ENCODE results near the gene PRKRA.
A peak's percentile ranks its signal among the peaks of the same experiment; 100 is the strongest.

Gene PRKRA

GRCh38 chr2:178450774-178451525 lies at the start of gene PRKRA, which contains the start of gene PJVK:
PRKRA (minus strand) TSS chr2:178451175; CDS start chr2:178451030, 145 bp downstream.
PJVK (plus strand) TSS chr2:178451378; CDS start chr2:178453410, 2,032 bp downstream.
- H3K36me3 ChIP-seq (ENCODE audit: control insufficient read depth, insufficient read depth, low read length): peaks cover 3% of the 10 kb centered on the region
- H3K27ac ChIP-seq (ENCODE audit: low read length): no peak within 1 kb of the TSS
- H3K4me3 ChIP-seq (ENCODE audit: low read length): peak within 1 kb of the TSS; percentile 56
- no CpG with 5 or more reads among the region's 76 CpGs for WGBS (ENCODE audit: insufficient coverage, insufficient read length)
- no peaks in the 10 kb centered on the region for H3K9me3 ChIP-seq (ENCODE audit: control insufficient read depth, insufficient read depth, low read length)
- peak; percentile 75 for DNase-seq (ENCODE audit: low read depth, low spot score)
- no peaks in the 10 kb centered on the region for H3K4me1 ChIP-seq (ENCODE audit: control insufficient read depth, insufficient read depth, low read length)
- no peaks in the 10 kb centered on the region for H3K27me3 ChIP-seq (ENCODE audit: control insufficient read depth, insufficient read depth, low read length)

- no CpG with 5 or more reads among the region's 3 CpGs for WGBS (ENCODE audit: insufficient coverage, insufficient read length)
- Histone ChIP-seq H3K27me3 (ENCODE audit: control insufficient read depth, insufficient read depth, low read length) (no peaks in the 10 kb centered on the region), H3K4me3 (ENCODE audit: low read length) (no peak overlapping the region), H3K36me3 (ENCODE audit: control insufficient read depth, insufficient read depth, low read length) (no peaks in the 10 kb centered on the region; the same call in 1 of the 2 replicates), H3K9me3 (ENCODE audit: control insufficient read depth, insufficient read depth, low read length) (no peaks in the 10 kb centered on the region), H3K27ac (ENCODE audit: low read length) (no peak overlapping the region), H3K4me1 (ENCODE audit: control insufficient read depth, insufficient read depth, low read length) (no peaks in the 10 kb centered on the region)
- DNase-seq (ENCODE audit: low read depth, low spot score): no peak
Measured at GRCh38 chr2:178499640-178500039, 48.7 kb upstream of the PRKRA start.

- Histone ChIP-seq H3K9me3 (ENCODE audit: control insufficient read depth, insufficient read depth, low read length) (no peaks in the 10 kb centered on the region), H3K4me1 (ENCODE audit: control insufficient read depth, insufficient read depth, low read length) (no peaks in the 10 kb centered on the region), H3K27ac (ENCODE audit: low read length) (no peak overlapping the region), H3K4me3 (ENCODE audit: low read length) (no peak overlapping the region), H3K27me3 (ENCODE audit: control insufficient read depth, insufficient read depth, low read length) (no peaks in the 10 kb centered on the region), H3K36me3 (ENCODE audit: control insufficient read depth, insufficient read depth, low read length) (peaks cover 3% of the 10 kb centered on the region; the same call in 1 of the 2 replicates)
- no peak for DNase-seq (ENCODE audit: low read depth, low spot score)
Measured at GRCh38 chr2:178498137-178498536, 47.2 kb upstream of the PRKRA start.

GRCh38 chr2:178496049-178496448 lies 45.1 kb upstream of the PRKRA start:
- Histone ChIP-seq H3K27ac (ENCODE audit: low read length) (no peak overlapping the region), H3K9me3 (ENCODE audit: control insufficient read depth, insufficient read depth, low read length) (no peaks in the 10 kb centered on the region), H3K4me3 (ENCODE audit: low read length) (no peak overlapping the region), H3K4me1 (ENCODE audit: control insufficient read depth, insufficient read depth, low read length) (no peaks in the 10 kb centered on the region), H3K36me3 (ENCODE audit: control insufficient read depth, insufficient read depth, low read length) (peaks cover 3% of the 10 kb centered on the region; the same call in 1 of the 2 replicates), H3K27me3 (ENCODE audit: control insufficient read depth, insufficient read depth, low read length) (no peaks in the 10 kb centered on the region)
- no CpG with 5 or more reads among the region's 4 CpGs for WGBS (ENCODE audit: insufficient coverage, insufficient read length)
- DNase-seq (ENCODE audit: low read depth, low spot score): no peak

GRCh38 chr2:178491612-178492011 lies 40.6 kb upstream of the PRKRA start:
- no peaks in the 10 kb centered on the region for H3K9me3 ChIP-seq (ENCODE audit: control insufficient read depth, insufficient read depth, low read length)
- DNase-seq (ENCODE audit: low read depth, low spot score): no peak

GRCh38 chr2:178485356-178485755 lies 34.4 kb upstream of the PRKRA start:
- Histone ChIP-seq H3K27me3 (ENCODE audit: control insufficient read depth, insufficient read depth, low read length) (no peaks in the 10 kb centered on the region), H3K9me3 (ENCODE audit: control insufficient read depth, insufficient read depth, low read length) (no peaks in the 10 kb centered on the region), H3K36me3 (ENCODE audit: control insufficient read depth, insufficient read depth, low read length) (no peaks in the 10 kb centered on the region), H3K4me3 (ENCODE audit: low read length) (no peak overlapping the region), H3K27ac (ENCODE audit: low read length) (no peak overlapping the region), H3K4me1 (ENCODE audit: control insufficient read depth, insufficient read depth, low read length) (no peaks in the 10 kb centered on the region)
- no peak for DNase-seq (ENCODE audit: low read depth, low spot score)
- WGBS (ENCODE audit: insufficient coverage, insufficient read length): no CpG with 5 or more reads among the region's 3 CpGs

More at GRCh38 chr2:178491612-178492011, 40.6 kb upstream of the PRKRA start:
- H3K4me3 ChIP-seq (ENCODE audit: low read length): no peak overlapping the region
- H3K27me3 ChIP-seq (ENCODE audit: control insufficient read depth, insufficient read depth, low read length): no peaks in the 10 kb centered on the region
- H3K27ac ChIP-seq (ENCODE audit: low read length): no peak overlapping the region
- WGBS (ENCODE audit: insufficient coverage, insufficient read length): no CpG with 5 or more reads among the region's 6 CpGs
- H3K4me1 ChIP-seq (ENCODE audit: control insufficient read depth, insufficient read depth, low read length): no peaks in the 10 kb centered on the region
- 0 out of 2 replicates have a peak, but pooled peaks cover 3% of the 10 kb centered on the region for H3K36me3 ChIP-seq (ENCODE audit: control insufficient read depth, insufficient read depth, low read length)

- DNase-seq (ENCODE audit: low read depth, low spot score): no peak
- H3K9me3 ChIP-seq (ENCODE audit: control insufficient read depth, insufficient read depth, low read length): no peaks in the 10 kb centered on the region
- H3K4me1 ChIP-seq (ENCODE audit: control insufficient read depth, insufficient read depth, low read length): 0 out of 2 replicates have a peak, but pooled peaks cover under 1% of the 10 kb centered on the region
- no CpG with 5 or more reads among the region's 6 CpGs for WGBS (ENCODE audit: insufficient coverage, insufficient read length)
- no peaks in the 10 kb centered on the region for H3K27me3 ChIP-seq (ENCODE audit: control insufficient read depth, insufficient read depth, low read length)
- H3K27ac ChIP-seq (ENCODE audit: low read length): no peak overlapping the region
- H3K36me3 ChIP-seq (ENCODE audit: control insufficient read depth, insufficient read depth, low read length): no peaks in the 10 kb centered on the region
- H3K4me3 ChIP-seq (ENCODE audit: low read length): no peak overlapping the region
Measured at GRCh38 chr2:178484245-178485041, 33.5 kb upstream of the PRKRA start.

- H3K4me3 ChIP-seq (ENCODE audit: low read length): no peak overlapping the region
- H3K36me3 ChIP-seq (ENCODE audit: control insufficient read depth, insufficient read depth, low read length): no peaks in the 10 kb centered on the region
- H3K9me3 ChIP-seq (ENCODE audit: control insufficient read depth, insufficient read depth, low read length): no peaks in the 10 kb centered on the region
- no peak overlapping the region for H3K27ac ChIP-seq (ENCODE audit: low read length)
- DNase-seq (ENCODE audit: low read depth, low spot score): no peak
- H3K27me3 ChIP-seq (ENCODE audit: control insufficient read depth, insufficient read depth, low read length): no peaks in the 10 kb centered on the region; the same call in 1 of the 2 replicates
- WGBS (ENCODE audit: insufficient coverage, insufficient read length): no CpG with 5 or more reads among the region's 4 CpGs
- H3K4me1 ChIP-seq (ENCODE audit: control insufficient read depth, insufficient read depth, low read length): 0 out of 2 replicates have a peak, but pooled peaks cover 1% of the 10 kb centered on the region
Measured at GRCh38 chr2:178482437-178482836, 31.5 kb upstream of the PRKRA start.

GRCh38 chr2:178480227-178481181 lies 29.5 kb upstream of the PRKRA start, which contains the start of gene PLEKHA3:
PLEKHA3 (plus strand) TSS chr2:178480457; CDS start chr2:178480870, 413 bp downstream.
- Histone ChIP-seq H3K36me3 (ENCODE audit: control insufficient read depth, insufficient read depth, low read length) (no peaks in the 10 kb centered on the region), H3K27ac (ENCODE audit: low read length) (no peak within 1 kb of the TSS)
- WGBS (ENCODE audit: insufficient coverage, insufficient read length): no CpG with 5 or more reads among the region's 92 CpGs

More at GRCh38 chr2:178480227-178481181, 29.5 kb upstream of the PRKRA start, which contains the start of gene PLEKHA3:
- H3K4me3 ChIP-seq (ENCODE audit: low read length): peak within 1 kb of the TSS; percentile 62; the same call in 1 of the 2 replicates
- 0 out of 2 replicates have a peak, but pooled peaks cover 1% of the 10 kb centered on the region for H3K4me1 ChIP-seq (ENCODE audit: control insufficient read depth, insufficient read depth, low read length)
- H3K9me3 ChIP-seq (ENCODE audit: control insufficient read depth, insufficient read depth, low read length): no peaks in the 10 kb centered on the region
- H3K27me3 ChIP-seq (ENCODE audit: control insufficient read depth, insufficient read depth, low read length): no peaks in the 10 kb centered on the region; the same call in 1 of the 2 replicates
- DNase-seq (ENCODE audit: low read depth, low spot score): no peak

All from iPS DF 6.9 (cell line).